Activated CD4-positive, alpha-beta memory T cell treated with anti-CD3 and anti-CD28 coated beads, Interleukin-2, amount 10 ng/mL, durations not matched to agents 7 days and 5 days (primary cell): ENCODE results near the gene RECK. TPM values are rescaled to one million over a fixed set of nuclear protein-coding genes. Genes with fewer than 3 reads are reported as not detected.

Experiments used
- CTCF ChIA-PET: fragments of 350-600 bp; sonication (Branson Sonifier 250); formaldehyde crosslinking; loops from one replicate; lab custom pipeline; 2021; ENCODE audit warnings: antibody characterized with exemption, inconsistent platforms; lab: Charles Lee
- POLR2A ChIA-PET: fragments of 350-600 bp; sonication (Branson Sonifier 250); formaldehyde crosslinking; loops from one replicate; lab custom pipeline; 2021; ENCODE audit warnings: antibody characterized with exemption; lab: Charles Lee
- DNase-seq: peaks from one replicate; pipeline ENCODE4 v3.0.0-alpha.2; 2020
- H3K27ac Mint-ChIP-seq: one replicate; pipeline ENCODE4 v1.8.0; 2021; ENCODE audit warnings: mild to moderate bottlenecking, mixed read lengths
- H3K27me3 Mint-ChIP-seq: one replicate; pipeline ENCODE4 v1.8.0; 2021; ENCODE audit warnings: mixed read lengths
- H3K36me3 Mint-ChIP-seq: one replicate; pipeline ENCODE4 v1.8.0; 2021; ENCODE audit warnings: low read depth, mixed read lengths
- H3K4me1 Mint-ChIP-seq: one replicate; pipeline ENCODE4 v1.8.0; 2021; ENCODE audit warnings: mixed read lengths
- H3K4me3 Mint-ChIP-seq: one replicate; pipeline ENCODE4 v1.8.0; 2021; ENCODE audit warnings: mild to moderate bottlenecking, mixed read lengths
- H3K9me3 Mint-ChIP-seq: one replicate; pipeline ENCODE4 v1.8.0; 2021; ENCODE audit warnings: mixed read lengths
- total RNA-seq, 2 experiments: library from RNA; stranded (reverse); gene quantifications; one replicate each; pipeline ENCODE4 v1.2.3, GENCODE V29; 2021

Gene RECK
- total RNA-seq, 2 experiments from 2014 or later: 7.4 to 8.1 TPM

DNA sequence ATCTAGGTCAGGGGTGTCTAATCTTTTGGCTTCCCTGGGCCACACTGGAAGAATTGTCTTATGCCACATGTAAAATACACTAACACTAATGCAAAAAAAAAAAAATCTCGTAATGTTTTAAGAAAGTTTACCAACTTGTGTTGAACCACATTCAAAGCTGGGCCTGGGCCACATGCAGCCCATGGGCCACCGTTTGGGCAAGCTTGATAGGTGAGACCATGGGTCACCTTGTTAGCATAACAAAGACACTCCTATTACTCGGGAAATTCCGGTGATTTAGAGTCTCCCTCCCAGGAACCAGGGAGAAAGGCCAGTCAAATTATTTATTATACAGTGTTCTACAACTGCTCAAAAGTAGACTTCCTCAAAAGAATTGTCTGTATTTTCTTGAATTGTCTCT is 12.7 kb downstream of the RECK start:
- POLR2A ChIA-PET: no interaction called here
- Mint-ChIP-seq H3K36me3 (no peaks in the 10 kb centered on the region), H3K4me1 (peaks cover 5% of the 10 kb centered on the region)

DNA sequence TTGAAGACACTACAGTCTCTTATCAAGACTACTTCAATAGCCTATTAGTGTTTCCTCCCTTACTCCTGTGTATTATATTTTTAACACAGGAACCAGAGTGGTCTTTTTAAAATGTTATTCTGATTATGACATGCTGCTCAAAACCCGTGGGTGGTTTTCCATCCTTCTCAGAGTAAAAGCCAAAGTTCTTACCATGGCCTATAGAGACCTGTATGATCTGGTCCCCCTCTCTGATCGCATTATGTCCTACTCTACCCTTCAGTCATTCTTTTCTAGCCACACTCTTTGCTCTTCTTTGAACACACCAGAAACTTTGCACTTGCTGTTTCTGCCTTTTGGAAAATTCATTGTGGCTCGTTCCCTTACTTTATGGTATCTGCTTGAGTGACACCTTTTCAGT is 13.8 kb downstream of the RECK start:
- no peaks in the 10 kb centered on the region for H3K9me3 Mint-ChIP-seq
- ChIA-PET CTCF (interaction anchor here (1.8 kb wide), 1 partner anchor 42 kb away, joined by 6 read pairs; no protein-coding TSS in a partner anchor), POLR2A (no interaction called here)
- H3K27me3 Mint-ChIP-seq: no peaks in the 10 kb centered on the region
- no peaks in the 10 kb centered on the region for H3K36me3 Mint-ChIP-seq
- no peaks in the 10 kb centered on the region for H3K4me1 Mint-ChIP-seq
- H3K27ac Mint-ChIP-seq: no peak overlapping the region
- DNase-seq: no peak
- H3K4me3 Mint-ChIP-seq: no peak overlapping the region

More for the DNA sequence above, 12.7 kb downstream of the RECK start:
- H3K4me3 Mint-ChIP-seq: no peak overlapping the region
- CTCF ChIA-PET: interaction anchor here (1.8 kb wide), 1 partner anchor 41 kb away, joined by 6 read pairs; no protein-coding TSS in a partner anchor
- no peaks in the 10 kb centered on the region for H3K9me3 Mint-ChIP-seq
- no peaks in the 10 kb centered on the region for H3K27me3 Mint-ChIP-seq
- H3K27ac Mint-ChIP-seq: no peak overlapping the region
- no peak for DNase-seq

DNA sequence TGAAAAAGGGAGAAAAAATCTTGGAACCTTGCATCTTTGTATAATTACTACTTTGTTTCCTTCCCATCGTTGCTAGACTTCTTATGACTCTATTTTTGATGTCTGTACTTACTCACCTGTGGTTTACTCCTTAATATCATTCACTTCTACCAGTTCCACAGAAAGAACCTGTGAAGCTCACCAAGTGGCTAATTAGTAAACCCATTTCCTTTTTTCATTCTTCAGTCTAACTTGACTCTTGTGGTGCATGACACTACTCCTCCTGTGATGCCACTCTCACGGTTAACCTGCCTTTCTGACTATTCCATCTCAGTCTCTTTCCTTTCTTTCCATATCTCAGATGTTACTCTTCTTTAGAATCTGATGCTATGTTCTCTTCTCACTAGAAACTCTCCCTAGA is 14.6 kb downstream of the RECK start:
- H3K4me3 Mint-ChIP-seq: no peak overlapping the region
- DNase-seq: no peak
- POLR2A ChIA-PET: interaction anchor here (0.8 kb wide), 1 partner anchor 14 kb away, joined by 3 read pairs; no protein-coding TSS in a partner anchor
- H3K36me3 Mint-ChIP-seq: no peaks in the 10 kb centered on the region
- H3K27me3 Mint-ChIP-seq: no peaks in the 10 kb centered on the region
- no peaks in the 10 kb centered on the region for H3K4me1 Mint-ChIP-seq
- H3K27ac Mint-ChIP-seq: no peak overlapping the region
- CTCF ChIA-PET: no interaction called here
- H3K9me3 Mint-ChIP-seq: no peaks in the 10 kb centered on the region

GRCh38 chr9:36053971-36054370 is 17.3 kb downstream of the RECK start:
- no peaks in the 10 kb centered on the region for H3K9me3 Mint-ChIP-seq
- CTCF ChIA-PET: interaction anchor here (0.7 to 2.6 kb wide), 4 partner anchors 17 to 123 kb away, joined by 3 to 10 read pairs (median 5); no protein-coding TSS in a partner anchor
- no peak overlapping the region for H3K27ac Mint-ChIP-seq
- H3K4me1 Mint-ChIP-seq: no peaks in the 10 kb centered on the region
- no peaks in the 10 kb centered on the region for H3K36me3 Mint-ChIP-seq
- POLR2A ChIA-PET: no interaction called here
- no peak overlapping the region for H3K4me3 Mint-ChIP-seq
- no peaks in the 10 kb centered on the region for H3K27me3 Mint-ChIP-seq
- DNase-seq: no peak

DNA sequence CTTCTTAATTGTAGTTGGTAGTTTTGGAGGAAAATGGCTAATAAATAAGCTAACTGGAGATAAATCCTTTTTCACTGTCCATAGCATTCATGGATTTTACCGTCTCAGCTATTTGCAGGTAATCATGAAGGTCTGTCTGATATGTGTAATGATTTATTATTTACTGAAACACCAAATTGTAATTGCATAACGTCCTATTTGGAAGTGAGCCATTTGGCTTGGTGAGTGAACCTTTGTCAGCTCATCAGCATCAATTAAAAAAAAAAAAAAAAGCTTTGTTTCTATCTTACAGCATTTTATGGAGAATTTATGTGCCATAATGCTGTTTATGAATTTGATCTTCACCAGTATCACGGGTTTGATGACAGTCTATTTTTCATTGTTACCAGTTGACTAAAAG is 20.2 kb downstream of the RECK start:
- POLR2A ChIA-PET: interaction anchor here (1.5 kb wide), 1 partner anchor 17 kb away, joined by 3 read pairs; no protein-coding TSS in a partner anchor
- CTCF ChIA-PET: interaction anchor here (0.5 to 1.0 kb wide), 2 partner anchors 33 to 294 kb away, joined by 3 read pairs; no protein-coding TSS in a partner anchor
- Mint-ChIP-seq H3K4me1 (no peaks in the 10 kb centered on the region), H3K4me3 (no peak overlapping the region), H3K27ac (no peak overlapping the region), H3K36me3 (peaks cover 7% of the 10 kb centered on the region), H3K9me3 (no peaks in the 10 kb centered on the region), H3K27me3 (no peaks in the 10 kb centered on the region)
- no peak for DNase-seq

DNA sequence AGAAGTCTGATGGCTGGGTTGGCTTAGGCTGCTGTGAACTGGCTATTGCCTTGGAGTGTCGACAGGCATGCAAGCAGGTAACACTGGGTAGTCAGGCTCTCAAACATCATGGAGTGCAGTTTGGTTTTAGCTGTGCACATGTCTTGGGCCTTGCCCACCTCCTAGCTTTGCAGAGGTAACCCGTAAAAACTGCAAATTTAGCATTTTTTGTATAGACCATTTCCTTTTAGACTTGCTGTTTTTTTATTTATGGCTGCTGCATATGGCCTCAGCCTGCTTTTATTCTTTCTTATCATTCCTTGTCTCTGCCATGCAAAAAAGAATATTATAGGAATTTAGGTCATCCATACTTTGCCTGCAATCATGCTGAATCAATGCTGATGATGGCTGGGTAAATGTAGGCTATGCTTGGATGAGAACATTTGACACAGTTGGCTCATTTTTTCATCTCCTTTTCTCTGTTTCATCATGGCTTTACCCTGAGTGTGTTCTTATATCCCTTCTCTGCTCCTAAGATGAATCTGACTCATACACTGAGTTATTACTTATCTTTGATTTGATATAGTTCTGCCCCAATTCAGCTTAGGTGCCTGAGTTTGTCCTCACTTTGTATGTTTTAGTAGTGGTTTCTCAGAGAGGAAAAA is 27.2 kb downstream of the RECK start:
- H3K4me3 Mint-ChIP-seq: no peak overlapping the region
- H3K9me3 Mint-ChIP-seq: no peaks in the 10 kb centered on the region
- H3K27me3 Mint-ChIP-seq: no peaks in the 10 kb centered on the region
- peaks cover 5% of the 10 kb centered on the region for H3K4me1 Mint-ChIP-seq
- ChIA-PET POLR2A (interaction anchor here (1.0 kb wide), 1 partner anchor 10 kb away, joined by 3 read pairs; no protein-coding TSS in a partner anchor), CTCF (interaction anchor here (0.6 kb wide), 1 partner anchor 294 kb away, joined by 4 read pairs; no protein-coding TSS in a partner anchor)
- DNase-seq: no peak
- peaks cover 15% of the 10 kb centered on the region for H3K36me3 Mint-ChIP-seq
- no peak overlapping the region for H3K27ac Mint-ChIP-seq

GRCh38 chr9:36064448-36065037 is 27.8 kb downstream of the RECK start:
- POLR2A ChIA-PET: interaction anchor here (1.0 kb wide), 1 partner anchor 9 kb away, joined by 3 read pairs; no protein-coding TSS in a partner anchor
- H3K4me3 Mint-ChIP-seq: no peak overlapping the region
- H3K9me3 Mint-ChIP-seq: no peaks in the 10 kb centered on the region
- H3K4me1 Mint-ChIP-seq: peaks cover 5% of the 10 kb centered on the region
- peaks cover 15% of the 10 kb centered on the region for H3K36me3 Mint-ChIP-seq
- CTCF ChIA-PET: interaction anchor here (0.6 to 1.2 kb wide), 3 partner anchors 41 to 294 kb away, joined by 3 to 4 read pairs (median 3); no protein-coding TSS in a partner anchor
- H3K27me3 Mint-ChIP-seq: no peaks in the 10 kb centered on the region
- no peak overlapping the region for H3K27ac Mint-ChIP-seq
- no peak for DNase-seq

DNA sequence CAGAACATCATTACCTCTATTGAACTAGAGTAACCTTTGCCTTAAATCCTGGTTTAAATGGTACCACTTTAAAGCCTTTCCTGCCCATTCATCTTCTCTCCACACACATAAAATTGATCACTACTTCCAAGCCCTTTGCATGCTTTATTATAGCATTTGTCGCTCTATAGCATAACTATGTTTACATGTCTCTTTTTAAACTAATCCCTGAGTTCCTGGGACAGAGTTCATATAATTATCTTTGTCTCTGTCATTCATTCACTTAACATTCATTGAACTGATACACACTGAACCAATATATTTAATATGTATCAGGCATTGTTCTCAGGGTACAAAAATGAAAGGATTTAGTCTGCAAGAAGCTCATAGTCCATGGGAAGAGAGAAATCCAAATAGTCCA is 37.3 kb downstream of the RECK start:
- no peaks in the 10 kb centered on the region for H3K36me3 Mint-ChIP-seq
- no peak for DNase-seq
- no peaks in the 10 kb centered on the region for H3K27me3 Mint-ChIP-seq
- H3K4me3 Mint-ChIP-seq: no peak overlapping the region
- CTCF ChIA-PET: no interaction called here
- POLR2A ChIA-PET: interaction anchor here (0.7 to 0.8 kb wide), 2 partner anchors 10 to 117 kb away, joined by 3 read pairs; partner anchors contain the start of gene CLTA
- H3K4me1 Mint-ChIP-seq: no peaks in the 10 kb centered on the region
- H3K27ac Mint-ChIP-seq: no peak overlapping the region
- no peaks in the 10 kb centered on the region for H3K9me3 Mint-ChIP-seq

DNA sequence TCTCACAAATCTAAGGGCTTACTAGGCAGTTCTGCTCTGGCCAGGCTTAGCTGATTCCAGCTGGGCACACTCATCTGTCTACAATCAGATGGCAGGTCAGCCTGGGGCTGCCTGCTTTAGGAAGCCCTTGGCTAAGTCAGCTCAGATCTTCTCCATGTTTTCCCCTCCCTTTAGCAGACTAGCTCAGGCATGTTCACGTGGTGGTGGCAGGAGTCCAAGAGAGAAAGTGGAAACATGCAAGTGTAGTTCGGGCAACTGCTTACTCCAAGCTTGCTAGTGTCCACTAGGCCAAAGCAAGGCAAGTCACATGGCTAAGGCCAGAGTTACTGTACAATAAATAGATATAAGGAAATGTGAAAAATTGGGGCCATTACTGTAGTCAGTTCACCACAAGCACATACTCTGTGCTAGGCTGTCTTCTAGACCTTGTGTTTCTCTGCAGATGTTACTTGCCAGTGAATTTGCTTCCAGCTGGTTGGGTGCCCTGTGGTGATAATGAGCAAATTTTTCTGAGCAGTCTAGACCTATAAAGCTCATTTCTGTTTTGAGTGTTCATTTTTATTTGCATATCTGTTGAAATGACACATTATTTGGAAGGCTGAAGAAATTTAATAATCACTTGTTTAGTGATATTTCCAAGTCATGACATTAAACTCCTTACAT is 38.3 kb downstream of the RECK start:
- DNase-seq: no peak
- Mint-ChIP-seq H3K4me1 (no peaks in the 10 kb centered on the region), H3K36me3 (no peaks in the 10 kb centered on the region), H3K9me3 (no peaks in the 10 kb centered on the region), H3K4me3 (no peak overlapping the region), H3K27ac (no peak overlapping the region), H3K27me3 (no peaks in the 10 kb centered on the region)
- POLR2A ChIA-PET: no interaction called here
- CTCF ChIA-PET: interaction anchor here (1.4 kb wide), 1 partner anchor 28 kb away, joined by 4 read pairs; no protein-coding TSS in a partner anchor

DNA sequence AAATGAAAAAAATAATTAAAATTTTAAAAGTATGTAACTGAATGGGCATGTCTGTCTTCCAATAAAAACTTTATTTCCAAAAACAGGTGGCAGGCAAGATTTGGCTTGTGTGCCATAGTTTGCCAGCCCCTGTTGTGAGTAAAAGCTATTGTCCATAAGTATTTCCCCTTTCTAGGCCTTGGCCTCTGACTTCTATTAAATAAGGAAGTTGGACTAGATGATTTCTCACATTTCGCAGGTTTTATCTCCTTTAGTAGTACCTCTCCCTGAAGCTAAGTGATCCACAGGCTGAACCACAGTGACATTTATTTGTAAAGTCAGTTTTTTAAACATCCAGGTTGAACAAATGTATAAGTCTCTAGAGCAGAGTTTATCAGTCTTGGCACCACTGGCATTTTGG is 41.3 kb downstream of the RECK start:
- H3K4me1 Mint-ChIP-seq: no peaks in the 10 kb centered on the region
- no peak overlapping the region for H3K4me3 Mint-ChIP-seq
- H3K27ac Mint-ChIP-seq: no peak overlapping the region
- DNase-seq: no peak
- ChIA-PET CTCF (no interaction called here), POLR2A (no interaction called here)
- no peaks in the 10 kb centered on the region for H3K27me3 Mint-ChIP-seq
- H3K36me3 Mint-ChIP-seq: no peaks in the 10 kb centered on the region
- no peaks in the 10 kb centered on the region for H3K9me3 Mint-ChIP-seq

GRCh38 chr9:36080519-36080918 is 43.8 kb downstream of the RECK start:
- H3K36me3 Mint-ChIP-seq: no peaks in the 10 kb centered on the region

GRCh38 chr9:36082931-36083330 is 46.2 kb downstream of the RECK start:
- Mint-ChIP-seq H3K4me3 (no peak overlapping the region), H3K27me3 (no peaks in the 10 kb centered on the region), H3K36me3 (peaks cover 18% of the 10 kb centered on the region), H3K4me1 (no peaks in the 10 kb centered on the region), H3K27ac (no peak overlapping the region), H3K9me3 (no peaks in the 10 kb centered on the region)
- ChIA-PET POLR2A (no interaction called here), CTCF (interaction anchor here (1.3 kb wide), 1 partner anchor 84 kb away, joined by 3 read pairs; no protein-coding TSS in a partner anchor)
- DNase-seq: no peak

More at GRCh38 chr9:36080519-36080918, 43.8 kb downstream of the RECK start:
- Mint-ChIP-seq H3K9me3 (no peaks in the 10 kb centered on the region), H3K4me1 (no peaks in the 10 kb centered on the region), H3K27ac (no peak overlapping the region), H3K4me3 (no peak overlapping the region), H3K27me3 (no peaks in the 10 kb centered on the region)
- no peak for DNase-seq
- ChIA-PET POLR2A (no interaction called here), CTCF (no interaction called here)
